ENCODE measurements around the gene PSTPIP1. TPM values are rescaled to one million over a fixed set of nuclear protein-coding genes. Genes with fewer than 3 reads are reported as not detected.

The PSTPIP1 gene
- total RNA-seq, 2 experiments from 2014 or later: 113 to 121 TPM

DNA sequence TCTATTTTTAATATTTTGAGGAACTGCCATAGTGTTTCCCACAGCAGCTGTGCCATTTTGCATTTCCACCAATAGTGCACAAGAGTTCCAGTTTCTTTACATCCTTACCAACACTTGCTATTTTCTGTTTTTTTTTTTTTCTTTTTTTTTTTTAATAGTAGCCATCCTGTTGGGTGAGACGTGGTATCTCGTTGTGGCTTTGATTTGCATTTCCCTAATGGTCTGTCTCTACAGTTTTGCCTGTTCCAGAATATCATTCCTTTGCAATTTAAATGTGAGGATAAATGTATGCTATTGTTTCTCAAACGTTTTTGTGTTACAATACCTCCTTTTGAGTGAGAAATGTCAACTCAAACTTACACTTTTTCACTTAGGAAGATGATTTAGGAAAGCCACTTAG is 41.0 kb upstream of the PSTPIP1 start:
- ChIA-PET POLR2A (interaction anchor here (1.3 kb wide), 1 partner anchor 41 kb away, joined by 3 read pairs; the partner anchor contains the start of gene PSTPIP1), CTCF (interaction anchor here (0.7 to 2.7 kb wide), 4 partner anchors 9 to 543 kb away, joined by 3 to 17 read pairs (median 4); no protein-coding TSS in a partner anchor)
- Mint-ChIP-seq H3K4me1 (ENCODE audit: low read depth) (peaks cover 9% of the 10 kb centered on the region), H3K36me3 (ENCODE audit: low read depth) (peaks cover 9% of the 10 kb centered on the region), H3K27me3 (no peaks in the 10 kb centered on the region), H3K9me3 (no peaks in the 10 kb centered on the region), H3K4me3 (no peak overlapping the region), H3K27ac (no peak overlapping the region)
- intact Hi-C loops (cut with micrococcal nuclease): no loop called here
- no peak for DNase-seq
- TF ChIP-seq, protein P1, sequence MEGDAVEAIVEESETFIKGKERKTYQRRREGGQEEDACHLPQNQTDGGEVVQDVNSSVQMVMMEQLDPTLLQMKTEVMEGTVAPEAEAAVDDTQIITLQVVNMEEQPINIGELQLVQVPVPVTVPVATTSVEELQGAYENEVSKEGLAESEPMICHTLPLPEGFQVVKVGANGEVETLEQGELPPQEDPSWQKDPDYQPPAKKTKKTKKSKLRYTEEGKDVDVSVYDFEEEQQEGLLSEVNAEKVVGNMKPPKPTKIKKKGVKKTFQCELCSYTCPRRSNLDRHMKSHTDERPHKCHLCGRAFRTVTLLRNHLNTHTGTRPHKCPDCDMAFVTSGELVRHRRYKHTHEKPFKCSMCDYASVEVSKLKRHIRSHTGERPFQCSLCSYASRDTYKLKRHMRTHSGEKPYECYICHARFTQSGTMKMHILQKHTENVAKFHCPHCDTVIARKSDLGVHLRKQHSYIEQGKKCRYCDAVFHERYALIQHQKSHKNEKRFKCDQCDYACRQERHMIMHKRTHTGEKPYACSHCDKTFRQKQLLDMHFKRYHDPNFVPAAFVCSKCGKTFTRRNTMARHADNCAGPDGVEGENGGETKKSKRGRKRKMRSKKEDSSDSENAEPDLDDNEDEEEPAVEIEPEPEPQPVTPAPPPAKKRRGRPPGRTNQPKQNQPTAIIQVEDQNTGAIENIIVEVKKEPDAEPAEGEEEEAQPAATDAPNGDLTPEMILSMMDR (IDR thresholded peaks at IDR 0.05): no peak
- ATAC-seq: no peak

DNA sequence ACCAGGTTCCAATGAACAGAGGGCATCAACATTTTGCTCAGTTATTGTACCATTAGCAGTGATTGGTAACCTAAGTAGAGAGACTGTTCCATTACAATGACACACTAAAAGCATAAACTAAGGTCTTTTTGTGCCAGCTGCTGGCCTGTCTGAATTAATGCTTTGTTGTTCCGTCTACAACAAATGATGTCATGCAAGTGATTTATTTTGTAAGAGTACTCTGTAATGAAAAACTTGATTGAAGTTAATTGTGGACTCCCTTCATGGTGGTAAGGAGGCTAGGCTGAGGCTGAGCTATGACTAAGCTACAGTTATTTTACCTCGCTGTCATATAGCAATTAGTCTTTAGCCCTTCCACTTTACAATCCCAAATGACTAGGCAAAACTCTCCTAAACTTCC is 40.2 kb upstream of the PSTPIP1 start:
- peaks cover 9% of the 10 kb centered on the region for H3K4me1 Mint-ChIP-seq (ENCODE audit: low read depth)
- peaks cover 7% of the 10 kb centered on the region for H3K36me3 Mint-ChIP-seq (ENCODE audit: low read depth)
- ChIA-PET CTCF (interaction anchor here (0.6 to 2.7 kb wide), 8 partner anchors 10 to 703 kb away, joined by 3 to 17 read pairs (median 4); no protein-coding TSS in a partner anchor), POLR2A (interaction anchor here (0.7 to 1.3 kb wide), 2 partner anchors 23 to 40 kb away, joined by 3 read pairs; partner anchors contain the start of gene PSTPIP1)
- no peak for DNase-seq
- no peak overlapping the region for H3K27ac Mint-ChIP-seq
- intact Hi-C loops (cut with micrococcal nuclease): no loop called here
- H3K27me3 Mint-ChIP-seq: no peaks in the 10 kb centered on the region
- H3K9me3 Mint-ChIP-seq: no peaks in the 10 kb centered on the region
- H3K4me3 Mint-ChIP-seq: no peak overlapping the region
- no peak for ATAC-seq
- TF ChIP-seq, protein P1 (IDR thresholded peaks at IDR 0.05): no peak

- H3K9me3 Mint-ChIP-seq: no peaks in the 10 kb centered on the region
- peaks cover 10% of the 10 kb centered on the region for H3K27me3 Mint-ChIP-seq
- no peaks in the 10 kb centered on the region for H3K4me1 Mint-ChIP-seq (ENCODE audit: low read depth)
- ATAC-seq: no peak
- DNase-seq: no peak
- ChIA-PET CTCF (interaction anchor here (1.1 to 4.2 kb wide), 5 partner anchors 11 to 74 kb away, joined by 3 to 41 read pairs (median 4); no protein-coding TSS in a partner anchor), POLR2A (interaction anchor here (1.3 kb wide), 1 partner anchor 91 kb away, joined by 4 read pairs; no protein-coding TSS in a partner anchor)
- H3K27ac Mint-ChIP-seq: no peak overlapping the region
- H3K4me3 Mint-ChIP-seq: no peak overlapping the region
- intact Hi-C loops (cut with micrococcal nuclease): no loop called here
- no peaks in the 10 kb centered on the region for H3K36me3 Mint-ChIP-seq (ENCODE audit: low read depth)
- TF ChIP-seq, protein P1 (IDR thresholded peaks at IDR 0.05): no peak
Measured at GRCh38 chr15:76961268-76962011, 33.5 kb upstream of the PSTPIP1 start.

DNA sequence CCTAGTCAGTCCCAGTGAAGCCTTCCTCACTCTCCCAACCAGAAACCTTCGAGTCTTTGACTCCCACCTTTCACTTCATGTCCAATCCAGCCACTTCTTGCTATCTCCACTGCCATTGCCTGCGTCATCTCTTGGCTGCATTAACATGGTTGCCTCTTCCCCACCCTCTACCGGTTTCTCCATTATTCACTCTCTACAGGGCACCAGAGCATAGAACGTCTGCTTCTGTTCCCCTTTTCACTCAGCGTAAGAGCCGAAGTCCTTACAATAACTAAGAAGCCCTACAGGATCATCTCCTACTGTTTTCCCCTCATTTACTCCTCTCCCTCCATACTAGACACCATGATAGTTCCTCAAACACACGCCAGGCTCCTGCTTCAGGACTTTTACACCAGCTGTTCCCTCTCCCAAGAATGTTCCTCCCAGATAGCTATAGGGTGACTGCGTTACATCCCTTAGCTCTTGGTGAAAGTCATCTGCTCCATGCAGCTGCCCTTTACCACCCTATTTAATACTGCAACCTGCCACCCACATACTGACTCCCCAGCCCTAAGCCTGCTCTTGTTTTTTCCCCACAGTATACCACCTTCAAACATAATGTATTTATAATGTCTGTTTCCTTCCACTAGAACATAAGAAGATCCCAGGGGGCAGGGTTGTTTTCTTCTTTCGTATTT is 32.5 kb upstream of the PSTPIP1 start:
- DNase-seq: no peak
- TF ChIP-seq, protein P1 (IDR thresholded peaks at IDR 0.05): no peak
- peaks cover 10% of the 10 kb centered on the region for H3K27me3 Mint-ChIP-seq
- CTCF ChIA-PET: interaction anchor here (1.1 to 4.2 kb wide), 3 partner anchors 11 to 60 kb away, joined by 3 to 41 read pairs (median 3); no protein-coding TSS in a partner anchor
- no peaks in the 10 kb centered on the region for H3K9me3 Mint-ChIP-seq
- H3K36me3 Mint-ChIP-seq (ENCODE audit: low read depth): no peaks in the 10 kb centered on the region
- intact Hi-C loops (cut with micrococcal nuclease): no loop called here
- POLR2A ChIA-PET: interaction anchor here (0.5 to 0.6 kb wide), 2 partner anchors 422 to 447 kb away, joined by 3 read pairs; no protein-coding TSS in a partner anchor
- no peak overlapping the region for H3K27ac Mint-ChIP-seq
- H3K4me1 Mint-ChIP-seq (ENCODE audit: low read depth): no peaks in the 10 kb centered on the region
- ATAC-seq: no peak
- no peak overlapping the region for H3K4me3 Mint-ChIP-seq
